Measurements from ENCODE around the gene GLYATL1.

GRCh38 chr11:58957922-58958321 is 18.6 kb downstream of the GLYATL1 start:
- TF ChIP-seq, protein P1, sequence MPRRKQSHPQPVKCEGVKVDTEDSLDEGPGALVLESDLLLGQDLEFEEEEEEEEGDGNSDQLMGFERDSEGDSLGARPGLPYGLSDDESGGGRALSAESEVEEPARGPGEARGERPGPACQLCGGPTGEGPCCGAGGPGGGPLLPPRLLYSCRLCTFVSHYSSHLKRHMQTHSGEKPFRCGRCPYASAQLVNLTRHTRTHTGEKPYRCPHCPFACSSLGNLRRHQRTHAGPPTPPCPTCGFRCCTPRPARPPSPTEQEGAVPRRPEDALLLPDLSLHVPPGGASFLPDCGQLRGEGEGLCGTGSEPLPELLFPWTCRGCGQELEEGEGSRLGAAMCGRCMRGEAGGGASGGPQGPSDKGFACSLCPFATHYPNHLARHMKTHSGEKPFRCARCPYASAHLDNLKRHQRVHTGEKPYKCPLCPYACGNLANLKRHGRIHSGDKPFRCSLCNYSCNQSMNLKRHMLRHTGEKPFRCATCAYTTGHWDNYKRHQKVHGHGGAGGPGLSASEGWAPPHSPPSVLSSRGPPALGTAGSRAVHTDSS (tag by site-specific recombination; IDR thresholded peaks at IDR 0.05) = no peak
- no peak for TF ChIP-seq ZNF23 (tag by site-specific recombination; IDR thresholded peaks at IDR 0.05; ENCODE audit: borderline replicate concordance)
- no peak for TF ChIP-seq ZNF514 (tag by site-specific recombination; IDR thresholded peaks at IDR 0.05)
- no peak for TF ChIP-seq ZNF24 (tag by site-specific recombination; IDR thresholded peaks at IDR 0.05)
- no peak for TF ChIP-seq PBX3 (CRISPR knock-in tag; IDR thresholded peaks at IDR 0.05)
- no peak for TF ChIP-seq YY1 (tag by site-specific recombination; IDR thresholded peaks at IDR 0.05)
- TF ChIP-seq FEZF1 (tag by site-specific recombination; IDR thresholded peaks at IDR 0.05) = no peak
- TF ChIP-seq, protein P2, sequence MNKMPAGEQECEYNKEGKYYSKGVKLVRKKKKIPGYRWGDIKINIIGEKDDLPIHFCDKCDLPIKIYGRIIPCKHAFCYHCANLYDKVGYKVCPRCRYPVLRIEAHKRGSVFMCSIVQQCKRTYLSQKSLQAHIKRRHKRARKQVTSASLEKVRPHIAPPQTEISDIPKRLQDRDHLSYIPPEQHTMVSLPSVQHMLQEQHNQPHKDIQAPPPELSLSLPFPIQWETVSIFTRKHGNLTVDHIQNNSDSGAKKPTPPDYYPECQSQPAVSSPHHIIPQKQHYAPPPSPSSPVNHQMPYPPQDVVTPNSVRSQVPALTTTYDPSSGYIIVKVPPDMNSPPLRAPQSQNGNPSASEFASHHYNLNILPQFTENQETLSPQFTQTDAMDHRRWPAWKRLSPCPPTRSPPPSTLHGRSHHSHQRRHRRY (tag by site-specific recombination; IDR thresholded peaks at IDR 0.05) = no peak
- no peak for TF ChIP-seq ZNF791 (tag by site-specific recombination; IDR thresholded peaks at IDR 0.05)
